ENCODE results near the gene KCNB1.

Gene KCNB1

DNA sequence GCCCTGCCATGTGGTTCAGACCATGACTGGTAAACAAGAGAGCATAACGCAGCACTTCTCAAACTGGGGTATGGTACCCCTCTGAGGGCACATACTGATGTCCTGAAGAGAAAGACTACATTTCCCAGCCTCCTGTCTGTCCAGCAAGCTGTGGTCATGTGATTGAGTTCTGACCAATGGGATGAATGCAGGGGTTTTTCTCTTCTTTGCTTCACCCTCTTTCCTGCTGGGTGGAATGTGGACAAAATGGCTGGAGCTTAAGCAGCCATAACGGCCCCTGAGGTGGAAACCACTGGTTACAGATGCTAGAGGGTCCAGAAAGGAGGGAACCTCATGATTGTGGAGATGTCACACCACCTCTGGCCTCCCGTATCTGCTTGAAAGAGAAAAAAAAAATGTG is 19.4 kb upstream of the KCNB1 start:
- no peak for DNase-seq

DNA sequence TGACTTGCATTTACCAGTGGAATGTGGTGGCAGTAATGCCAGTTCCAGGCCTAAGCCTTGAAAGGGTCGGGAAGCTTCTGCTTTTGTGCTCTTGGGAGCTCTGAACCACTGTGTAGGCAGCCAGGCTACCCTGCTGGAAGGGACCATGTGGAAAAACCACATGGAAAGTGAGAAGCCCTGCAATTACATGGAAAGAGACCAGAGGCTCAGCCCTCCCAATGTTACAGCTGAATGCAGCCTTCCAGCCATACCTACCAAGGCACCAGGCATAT is 14.9 kb upstream of the KCNB1 start:
- DNase-seq: no peak

DNA sequence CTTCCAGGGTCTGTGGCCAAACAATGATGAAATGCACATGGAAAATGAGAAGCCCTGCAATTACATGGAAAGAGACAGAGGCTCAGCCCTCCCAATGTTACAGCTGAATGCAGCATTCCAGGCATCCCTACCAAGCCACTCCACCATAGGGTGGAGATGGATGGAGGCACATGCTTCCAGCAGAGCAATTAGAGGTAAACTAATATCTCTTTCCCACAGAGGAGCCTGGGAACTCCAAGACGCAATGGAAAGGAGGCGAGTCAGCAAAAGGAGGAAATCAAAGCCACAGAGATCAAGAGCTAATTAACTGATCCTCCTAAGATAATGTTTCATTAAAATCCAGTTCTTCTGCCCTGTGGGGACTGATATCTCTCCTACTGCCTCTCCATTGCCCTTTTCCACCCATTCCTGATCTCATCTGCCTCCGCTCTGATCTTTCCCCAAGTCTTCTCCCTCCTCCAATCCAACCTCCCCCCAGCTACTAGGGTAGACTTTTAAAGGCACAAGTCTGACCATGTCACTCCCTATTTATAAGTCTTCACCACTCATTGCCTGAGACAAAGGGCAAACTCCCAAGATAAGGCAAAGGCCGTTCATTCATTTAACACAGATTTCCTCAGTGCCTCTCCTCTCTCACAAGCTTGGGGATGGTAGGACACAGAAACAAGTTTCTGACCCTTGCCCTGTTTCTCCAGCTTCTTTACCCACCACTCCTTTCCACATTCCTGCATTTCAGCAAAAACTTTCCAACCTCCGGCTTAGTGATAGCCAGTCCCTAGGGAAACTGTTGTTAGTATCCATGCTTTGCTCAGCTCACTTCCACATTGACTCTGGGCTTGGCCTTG is 14.3 kb upstream of the KCNB1 start:
- DNase-seq: no peak

DNA sequence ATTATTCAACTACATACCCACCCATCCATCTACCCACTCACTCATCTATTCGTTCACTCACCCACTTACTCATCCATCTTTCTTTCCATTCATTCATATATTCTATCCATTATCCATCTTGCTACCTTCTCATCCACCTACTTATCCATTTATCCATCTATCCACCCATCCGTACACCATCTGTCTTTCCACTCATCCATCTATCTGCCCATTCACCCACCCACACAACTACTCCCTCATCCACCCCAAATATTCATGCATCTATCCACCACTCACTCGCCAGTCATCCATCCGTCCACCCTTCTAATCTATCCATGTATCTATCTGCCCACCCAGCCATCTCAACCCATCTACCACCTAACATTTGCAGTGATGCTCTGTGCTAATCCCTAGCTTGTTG is 13.6 kb upstream of the KCNB1 start:
- no peak for DNase-seq

DNA sequence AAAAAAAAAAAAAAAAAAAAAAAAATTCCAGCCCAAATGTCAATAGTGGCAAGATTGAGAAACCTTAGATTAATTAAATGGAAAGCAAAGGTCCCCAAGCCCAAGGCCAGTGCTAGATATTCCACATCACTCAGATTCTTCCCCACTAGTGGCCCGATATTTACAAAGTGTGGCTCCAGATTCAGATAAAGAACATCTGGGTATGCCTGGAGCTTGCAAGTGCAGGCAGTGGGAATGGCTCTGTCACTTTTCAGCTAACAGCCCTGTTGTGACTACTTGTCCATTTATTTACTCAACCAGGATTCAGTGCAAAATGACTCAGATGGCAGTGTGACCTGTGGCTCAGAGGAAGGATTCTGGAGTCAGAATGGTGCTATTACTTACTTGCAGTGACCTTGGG is 8.2 kb upstream of the KCNB1 start:
- DNase-seq: no peak

DNA sequence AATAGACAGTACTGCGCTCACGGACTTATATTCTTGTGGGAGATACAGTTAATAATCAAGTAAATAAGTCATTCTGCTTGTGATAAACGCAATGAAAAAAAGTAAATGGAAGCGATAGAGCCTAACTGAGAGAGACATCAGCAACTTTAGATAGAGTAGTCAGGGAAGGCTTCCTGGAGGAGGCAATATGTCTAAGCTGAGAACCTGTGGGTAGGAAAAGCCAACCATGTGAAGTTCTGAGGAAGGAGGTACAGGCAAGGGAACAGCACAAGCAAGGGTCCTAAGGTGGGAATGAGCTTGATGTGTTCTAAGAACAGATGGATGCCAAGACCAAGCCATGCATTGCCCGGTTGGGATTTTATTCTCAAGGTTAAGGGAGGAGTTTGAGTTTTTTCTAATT is 7.2 kb upstream of the KCNB1 start:
- no peak for DNase-seq

DNA sequence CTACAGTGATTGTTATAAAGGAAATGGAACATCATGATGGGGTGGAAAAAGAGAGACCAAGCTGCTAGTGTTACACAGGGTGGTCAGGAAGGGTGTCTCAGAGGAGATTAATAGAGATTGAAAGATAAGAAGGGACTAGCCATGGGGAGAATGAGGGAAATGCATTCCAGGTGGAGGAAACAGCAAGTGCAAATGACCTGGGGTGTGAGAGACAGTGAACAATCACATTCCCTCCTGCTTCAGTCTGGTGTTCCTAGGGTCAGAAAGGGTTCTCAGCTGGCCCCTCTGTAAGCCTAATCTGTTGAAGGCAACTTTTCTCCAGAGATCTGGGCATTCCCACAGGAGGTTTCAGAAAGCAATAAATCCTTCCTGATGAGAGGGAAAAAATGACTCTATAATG is 3.6 kb upstream of the KCNB1 start:
- no peak for DNase-seq

DNA sequence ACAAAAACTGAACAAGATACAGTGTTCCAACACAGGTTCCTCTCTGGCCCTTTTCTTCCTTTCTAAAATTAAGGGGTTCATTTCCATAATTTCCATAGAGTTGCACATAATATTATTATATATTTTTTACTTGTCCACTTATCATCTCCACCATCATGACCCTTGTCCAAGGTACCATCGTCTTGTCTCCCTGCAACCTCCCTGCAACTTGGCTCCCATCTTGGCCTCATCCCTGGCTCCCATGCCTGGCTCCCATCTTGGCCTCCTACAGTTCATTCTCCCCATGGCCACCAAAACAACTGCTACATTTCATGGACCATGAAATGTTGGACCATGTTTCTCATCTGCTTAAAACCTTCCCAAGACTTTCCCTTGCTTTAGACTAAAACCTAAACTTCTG is 3.1 kb upstream of the KCNB1 start:
- no peak for DNase-seq

DNA sequence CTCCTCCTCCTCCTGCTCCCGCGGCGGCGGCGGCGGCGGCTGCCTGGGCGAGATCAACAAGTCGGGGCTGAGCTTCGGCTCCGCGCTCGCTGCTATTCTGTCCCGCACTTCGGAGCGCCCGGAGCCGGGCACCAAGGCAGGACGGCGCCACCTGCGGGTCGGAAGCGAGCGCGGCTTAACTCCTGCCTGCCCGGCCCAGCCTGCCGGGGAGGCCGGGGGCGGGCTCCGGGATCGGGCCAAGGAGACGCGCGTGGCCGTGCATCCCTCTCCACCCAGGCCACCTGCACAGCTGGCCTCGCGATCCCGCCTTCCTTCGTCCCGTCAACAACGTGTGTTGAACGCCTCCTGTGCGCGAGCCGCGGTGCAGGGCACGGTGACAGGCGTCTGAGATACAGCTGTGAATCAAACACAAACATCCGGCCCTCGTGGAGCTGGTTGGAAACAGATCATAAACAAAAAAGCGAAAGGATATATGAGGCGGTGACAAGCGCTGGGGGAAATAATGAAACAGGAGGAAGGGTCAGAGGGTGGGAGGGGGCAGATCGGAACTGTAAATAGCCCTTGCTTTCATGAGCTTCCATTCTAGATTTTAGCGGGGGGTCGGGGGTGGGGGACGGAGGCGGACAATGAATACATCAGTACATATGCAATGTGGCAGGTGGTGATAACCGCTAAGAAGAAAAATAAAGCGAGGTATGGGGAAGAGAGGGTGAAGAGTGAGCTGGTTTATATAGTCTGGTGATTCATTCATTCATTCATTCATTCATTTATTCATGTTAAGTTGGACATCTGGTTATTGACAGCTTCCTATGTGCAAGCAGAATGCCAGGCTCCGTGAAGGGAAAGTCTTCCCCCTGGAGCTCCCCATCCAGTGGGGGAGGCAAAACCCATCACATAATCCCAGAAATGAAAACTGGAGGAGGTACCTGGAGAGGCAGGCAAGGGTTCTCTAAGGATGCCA is 2.0 kb upstream of the KCNB1 start:
- peak in 48 of 51 donors; percentile 12 to 84 (median 56) for DNase-seq

DNA sequence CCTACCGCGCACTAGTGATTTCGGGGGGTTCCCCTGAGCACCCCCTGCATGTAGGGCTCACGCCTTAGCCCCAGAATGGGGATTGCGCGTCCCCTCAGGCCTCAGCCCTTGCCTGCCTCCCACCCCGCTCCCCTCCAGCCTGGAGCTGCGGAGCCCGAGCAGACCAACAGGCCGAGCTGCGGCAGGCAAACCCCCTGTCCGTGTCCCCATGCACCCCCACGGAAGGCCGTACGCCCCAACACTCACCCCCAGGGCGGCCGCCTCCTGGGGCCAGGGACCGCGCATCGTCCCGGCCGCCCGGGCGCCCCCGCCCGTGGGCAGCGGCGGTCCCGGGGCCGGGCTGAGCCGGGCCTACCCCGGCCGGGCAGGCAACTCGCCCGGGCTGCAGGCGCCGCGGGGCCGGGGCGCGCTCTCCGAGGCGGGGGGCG is 1.2 kb upstream of the KCNB1 start:
- peak in 3 of 51 donors; percentile 22 to 55 (median 43) for DNase-seq

DNA sequence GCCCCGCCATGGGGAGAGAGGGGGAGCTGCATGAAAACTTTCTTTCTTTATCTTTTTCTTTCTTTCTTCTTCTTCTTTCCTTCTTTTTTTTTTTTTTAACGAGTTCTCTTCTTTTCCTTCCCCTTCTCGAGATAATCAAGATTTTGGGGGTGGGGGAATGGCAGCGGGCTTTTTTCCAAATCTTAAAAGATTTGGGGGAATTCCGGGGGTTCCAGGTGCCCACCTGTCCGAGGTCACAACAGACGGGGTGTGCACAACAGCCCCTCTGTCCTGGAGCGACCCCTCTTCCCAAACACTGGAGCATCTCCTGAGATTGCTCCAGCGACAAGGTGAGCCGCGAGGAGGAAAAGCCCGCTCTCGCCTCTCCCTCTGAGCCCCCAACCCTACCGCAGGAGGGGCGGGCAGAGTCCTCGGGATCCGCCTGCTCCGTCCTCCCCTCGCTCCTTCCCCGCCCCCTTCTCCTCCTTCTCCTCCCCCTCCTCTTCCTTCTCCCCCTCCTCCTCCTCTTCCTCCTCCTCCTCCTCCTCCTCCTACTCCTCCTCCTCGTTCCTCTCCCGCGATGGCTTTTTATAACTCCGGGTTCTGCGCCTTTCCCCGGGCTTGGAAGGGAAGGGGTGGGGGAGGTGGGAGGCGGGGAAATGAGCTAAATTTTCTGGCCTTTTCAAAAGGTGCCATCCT is 689 bp upstream of the KCNB1 start:
- DNase-seq: peak in 6 of 51 donors; percentile 5 to 55 (median 22)

DNA sequence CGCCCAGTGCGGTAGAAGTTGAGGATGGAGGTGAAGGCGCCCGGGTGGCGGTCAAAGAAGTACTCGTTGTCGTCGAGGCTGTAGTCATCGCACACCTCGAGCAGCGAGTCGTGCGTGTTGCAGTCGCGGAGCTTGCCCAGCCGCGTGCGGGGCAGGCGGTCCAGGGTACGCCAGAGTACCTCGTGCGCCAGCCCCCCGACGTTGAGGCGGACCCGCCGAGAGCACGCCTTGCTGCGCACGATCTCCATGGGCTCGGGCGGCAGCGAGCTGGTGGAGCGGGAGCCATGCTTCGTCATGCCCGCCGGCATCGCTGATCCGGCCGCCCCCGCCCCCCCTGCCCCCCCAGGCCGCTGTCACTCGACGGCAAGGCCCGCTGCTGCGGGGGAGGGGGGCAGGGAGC is 295 bp downstream of the KCNB1 start:
- DNase-seq: no peak

DNA sequence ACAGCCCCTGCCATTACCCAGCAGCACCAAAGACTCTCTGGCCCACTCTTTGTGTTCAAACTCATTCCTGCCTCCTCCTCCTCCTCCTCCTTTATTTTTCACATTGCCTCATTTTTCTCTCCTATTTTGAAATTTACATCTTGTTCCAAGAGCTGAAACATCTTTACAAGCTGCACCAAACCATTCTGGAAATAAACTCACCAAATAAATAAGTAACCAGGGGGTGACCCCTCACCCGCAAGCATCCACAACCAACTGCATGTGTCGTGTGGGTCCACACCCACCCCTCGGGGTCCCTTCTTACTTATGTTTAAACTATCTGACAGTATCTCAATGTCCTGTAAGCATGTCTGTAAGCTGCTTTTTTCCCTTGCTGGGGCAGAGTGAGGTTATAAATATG is 1.4 kb downstream of the KCNB1 start:
- no peak for DNase-seq

DNA sequence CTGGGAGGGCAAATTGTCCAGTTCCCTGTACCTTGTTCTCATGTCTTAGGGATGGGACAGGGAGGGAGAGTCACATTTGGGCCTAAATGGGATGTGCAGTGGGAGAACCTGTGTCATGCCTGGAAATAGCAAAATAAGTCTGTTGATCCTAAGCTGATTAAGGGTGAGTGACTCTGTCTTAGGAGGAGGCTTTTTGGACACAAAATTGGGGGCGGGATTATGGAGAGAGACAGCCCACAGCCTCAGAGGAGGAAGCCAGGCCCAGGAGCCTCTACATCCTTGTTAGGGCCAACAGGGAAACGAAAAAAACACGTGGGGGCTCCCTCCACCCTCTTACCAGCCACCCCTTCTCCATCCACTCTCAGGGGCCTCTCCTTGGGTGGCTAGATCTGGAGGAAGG is 2.2 kb downstream of the KCNB1 start:
- no peak for DNase-seq

DNA sequence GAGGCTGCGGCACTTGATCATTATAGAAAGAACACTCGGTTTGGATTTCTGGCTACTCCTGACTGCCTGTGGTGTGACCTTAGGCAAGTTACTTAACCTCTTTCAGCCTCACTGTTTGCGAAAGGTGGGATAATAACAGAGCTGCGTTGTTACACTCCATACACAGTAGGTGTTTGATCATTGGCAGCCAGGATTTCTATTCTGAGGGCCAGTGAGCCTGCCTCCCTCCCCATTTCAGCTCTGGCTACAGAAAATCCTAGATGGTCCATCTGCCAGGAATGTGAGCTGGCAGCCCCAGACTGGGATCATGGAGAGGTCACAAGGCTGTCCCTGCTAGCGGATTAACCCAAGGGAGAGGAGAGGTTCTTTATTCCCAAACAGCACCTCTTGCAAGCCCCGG is 2.7 kb downstream of the KCNB1 start:
- DNase-seq: peak in 3 of 51 donors; percentile 4 to 7 (median 6)

DNA sequence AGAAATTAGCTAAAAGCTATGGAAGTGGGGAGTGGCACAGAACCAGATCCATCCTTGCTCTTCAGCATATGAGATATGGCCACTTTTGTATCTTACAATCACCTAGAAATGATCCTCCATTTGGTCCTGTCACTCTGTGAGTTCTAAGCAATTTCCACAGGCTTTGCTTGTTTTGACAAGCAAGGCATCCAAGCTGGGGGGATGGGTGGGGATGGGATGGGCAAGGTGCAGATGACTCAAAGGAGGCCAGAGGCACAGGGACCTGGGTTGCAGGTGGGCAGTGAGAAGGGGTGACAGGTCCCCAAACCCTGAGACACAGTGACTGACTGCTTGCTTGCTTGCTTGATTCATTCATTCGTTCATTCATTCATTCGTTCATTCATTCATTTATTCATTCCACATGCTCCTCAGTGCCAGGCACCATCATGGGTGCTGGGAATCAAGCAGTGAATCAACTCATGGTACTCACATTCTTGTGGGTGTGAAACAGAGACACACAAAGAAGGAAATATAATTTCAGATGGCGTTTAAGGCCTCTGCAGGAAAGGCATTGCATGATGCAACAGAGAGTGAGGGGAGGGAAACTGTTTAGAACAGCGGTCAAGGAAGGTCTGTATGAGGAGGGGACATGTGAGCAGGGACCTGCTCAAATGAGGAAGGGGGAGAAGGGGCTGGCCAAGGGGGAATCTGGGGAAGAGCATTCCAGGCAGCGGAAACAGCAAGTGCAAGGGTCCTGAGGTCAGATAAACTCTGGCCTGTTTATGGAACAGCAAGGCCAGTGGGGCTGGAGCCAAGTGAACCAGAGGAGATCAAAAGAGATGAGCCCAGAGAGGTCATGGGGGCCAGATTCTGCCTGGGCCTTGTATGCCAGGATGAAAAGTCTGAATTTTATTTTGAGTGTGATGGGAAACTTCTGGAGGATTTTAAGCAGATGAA is 3.4 kb downstream of the KCNB1 start:
- DNase-seq: no peak

DNA sequence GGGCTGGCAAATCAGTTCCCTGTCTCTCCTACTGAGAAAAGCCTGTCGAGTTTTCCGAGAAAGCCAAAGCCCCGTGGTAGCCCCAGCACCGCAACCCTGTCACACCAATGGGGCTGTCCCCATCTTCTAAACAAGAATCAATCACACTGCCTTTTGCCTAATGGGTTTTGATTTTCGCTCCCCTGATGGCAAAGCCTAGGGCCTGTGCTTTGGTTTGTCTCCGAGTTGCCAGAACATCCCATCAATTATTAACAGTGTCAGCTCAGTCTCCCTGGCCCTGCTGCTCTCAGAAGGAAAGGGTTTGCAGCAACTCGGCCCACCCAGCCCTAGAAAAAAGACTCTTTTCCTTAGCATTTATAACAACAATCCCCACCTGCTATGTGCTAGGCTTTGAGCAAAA is 4.2 kb downstream of the KCNB1 start:
- DNase-seq: no peak

DNA sequence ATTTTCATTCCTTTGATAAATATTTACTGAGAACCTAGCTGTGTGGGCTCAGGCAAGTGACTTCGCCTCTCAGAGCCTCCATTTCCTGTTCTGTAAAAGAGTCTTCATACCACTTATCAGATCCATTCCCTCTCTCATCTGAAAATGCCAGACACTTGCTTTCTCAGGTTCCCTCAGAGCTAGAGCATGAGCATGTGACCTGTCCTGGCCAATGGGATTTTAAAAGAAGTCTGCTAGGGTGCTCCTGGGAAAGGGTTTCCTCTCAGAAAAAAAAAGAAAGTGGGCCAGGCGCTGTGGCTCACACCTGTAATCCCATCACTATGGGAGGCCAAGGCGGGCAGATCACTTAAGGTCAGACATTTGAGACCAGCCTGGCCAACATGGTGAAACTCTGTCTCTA is 5.3 kb downstream of the KCNB1 start:
- DNase-seq: no peak

DNA sequence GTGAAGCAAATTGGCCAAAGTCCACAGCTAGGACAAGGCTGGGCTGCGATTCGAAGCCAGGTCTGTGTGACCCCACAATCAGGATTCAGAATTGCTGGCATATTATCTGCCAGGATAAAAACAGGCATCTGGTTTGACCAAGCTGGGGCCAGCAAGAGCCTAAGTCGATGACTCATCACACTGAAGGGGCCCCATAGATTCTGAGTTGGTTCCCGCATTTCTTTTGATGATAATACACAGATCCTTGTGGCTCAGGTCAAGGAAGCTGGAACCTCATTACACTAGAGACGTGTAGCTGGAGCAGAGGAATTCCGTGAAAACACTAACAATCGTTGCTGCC is 6.5 kb downstream of the KCNB1 start:
- DNase-seq: no peak

DNA sequence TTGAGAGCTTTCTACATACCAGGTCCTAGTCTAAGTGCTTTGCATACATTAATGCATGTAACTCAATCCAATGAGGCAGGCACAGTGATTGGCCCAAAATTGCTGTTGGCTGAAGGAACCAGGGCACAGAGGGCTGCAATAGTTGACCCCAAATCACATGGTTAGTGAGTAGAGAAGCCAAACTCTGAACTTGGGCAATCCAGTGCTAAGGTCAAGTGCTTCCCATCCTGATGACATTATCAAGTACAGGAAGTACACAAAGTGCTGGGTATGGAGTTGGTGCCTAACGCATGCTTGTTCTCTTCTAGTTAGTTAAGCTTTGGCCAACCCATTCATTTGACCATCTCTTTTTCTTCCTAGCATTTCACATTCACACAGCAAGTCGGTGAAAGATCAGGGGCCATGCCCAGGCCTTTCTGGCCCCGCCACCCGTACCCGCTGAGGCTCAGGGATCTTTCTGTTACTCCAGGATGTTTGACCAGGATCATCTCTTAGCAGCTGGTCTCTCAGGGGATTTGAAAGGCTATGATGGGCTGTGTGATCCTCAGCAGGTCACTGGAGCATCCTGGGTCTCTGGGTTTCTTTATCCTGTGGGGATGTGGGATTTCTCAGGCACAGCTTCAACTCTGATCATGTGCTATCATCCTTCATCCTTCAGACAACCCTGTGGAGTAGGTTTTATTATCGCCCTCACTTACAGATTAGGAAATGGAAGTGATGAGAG is 7.0 kb downstream of the KCNB1 start:
- no peak for DNase-seq

DNA sequence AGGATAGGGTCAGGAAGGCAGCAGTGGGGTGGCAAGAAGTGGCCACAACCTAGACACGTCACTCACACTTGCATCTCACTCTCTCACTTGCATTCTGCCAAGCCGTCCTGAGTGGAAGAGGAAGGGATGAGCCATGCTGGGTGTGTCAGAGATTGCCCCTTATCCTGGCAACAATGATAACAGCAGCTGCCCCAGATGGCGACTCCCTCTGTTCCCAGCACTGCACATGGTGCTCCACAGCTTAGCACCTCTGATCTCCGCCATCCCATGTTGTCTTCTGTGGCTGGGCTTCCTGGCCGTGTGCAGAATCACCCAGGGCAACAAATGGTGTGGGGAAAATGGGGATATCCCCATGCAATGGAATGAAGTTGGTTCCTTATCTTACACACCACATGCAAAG is 11.1 kb downstream of the KCNB1 start:
- no peak for DNase-seq
